Ectodermal cell (in vitro differentiated cells): ENCODE measurements around the gene ARMH1. TPM values are rescaled to one million over a fixed set of nuclear protein-coding genes. Genes with fewer than 3 reads are reported as not detected.

Source experiments
- H3K27ac ChIP-seq: 2 replicates; pipeline ENCODE4 v1.7.0; 2013; ENCODE audit warnings: mild to moderate bottlenecking, low read depth, low read length; ENCODE audit not compliant: insufficient read depth, poor library complexity, severe bottlenecking
- H3K27me3 ChIP-seq: 2 replicates; pipeline ENCODE4 v1.7.0; 2013; ENCODE audit warnings: mild to moderate bottlenecking, low read length; ENCODE audit not compliant: insufficient read depth, control insufficient read depth, poor library complexity, severe bottlenecking
- H3K36me3 ChIP-seq: one replicate; pipeline ENCODE4 v1.7.0; 2013; ENCODE audit warnings: low read length; ENCODE audit not compliant: control insufficient read depth, insufficient read depth
- H3K4me1 ChIP-seq: one replicate; pipeline ENCODE4 v1.7.0; 2013; ENCODE audit warnings: low read length; ENCODE audit not compliant: control insufficient read depth, insufficient read depth
- H3K4me3 ChIP-seq: 2 replicates; pipeline ENCODE4 v1.7.0; 2013; ENCODE audit warnings: low read depth, low read length, control low read depth; ENCODE audit not compliant: insufficient read depth
- H3K9me3 ChIP-seq: 2 replicates; pipeline ENCODE4 v1.7.0; 2013; ENCODE audit warnings: mild to moderate bottlenecking, low read length, moderate library complexity; ENCODE audit not compliant: control insufficient read depth
- WGBS, 2 experiments: methylation state at CpG; one replicate each; pipeline ENCODE4 v1.1.7; 2013; ENCODE audit warnings: missing lambda C conversion rate in 2 of 2; 5-methylcytosine and 5-hydroxymethylcytosine counted together
- polyA plus RNA-seq, 4 experiments: library from polyadenylated mRNA; stranded (reverse); fragments of 50-300 nt; gene quantifications; one replicate each; pipeline ENCODE4 v1.2.3, GENCODE V29; 2013

The ARMH1 gene
- 5.4 TPM for polyA plus RNA-seq (2013, experiment 1 of 4)
- polyA plus RNA-seq (2013, experiment 2 of 4) = 7.9 TPM
- polyA plus RNA-seq (2013, experiment 3 of 4) = 6.8 TPM
- polyA plus RNA-seq (2013, experiment 4 of 4) = 6.6 TPM

DNA sequence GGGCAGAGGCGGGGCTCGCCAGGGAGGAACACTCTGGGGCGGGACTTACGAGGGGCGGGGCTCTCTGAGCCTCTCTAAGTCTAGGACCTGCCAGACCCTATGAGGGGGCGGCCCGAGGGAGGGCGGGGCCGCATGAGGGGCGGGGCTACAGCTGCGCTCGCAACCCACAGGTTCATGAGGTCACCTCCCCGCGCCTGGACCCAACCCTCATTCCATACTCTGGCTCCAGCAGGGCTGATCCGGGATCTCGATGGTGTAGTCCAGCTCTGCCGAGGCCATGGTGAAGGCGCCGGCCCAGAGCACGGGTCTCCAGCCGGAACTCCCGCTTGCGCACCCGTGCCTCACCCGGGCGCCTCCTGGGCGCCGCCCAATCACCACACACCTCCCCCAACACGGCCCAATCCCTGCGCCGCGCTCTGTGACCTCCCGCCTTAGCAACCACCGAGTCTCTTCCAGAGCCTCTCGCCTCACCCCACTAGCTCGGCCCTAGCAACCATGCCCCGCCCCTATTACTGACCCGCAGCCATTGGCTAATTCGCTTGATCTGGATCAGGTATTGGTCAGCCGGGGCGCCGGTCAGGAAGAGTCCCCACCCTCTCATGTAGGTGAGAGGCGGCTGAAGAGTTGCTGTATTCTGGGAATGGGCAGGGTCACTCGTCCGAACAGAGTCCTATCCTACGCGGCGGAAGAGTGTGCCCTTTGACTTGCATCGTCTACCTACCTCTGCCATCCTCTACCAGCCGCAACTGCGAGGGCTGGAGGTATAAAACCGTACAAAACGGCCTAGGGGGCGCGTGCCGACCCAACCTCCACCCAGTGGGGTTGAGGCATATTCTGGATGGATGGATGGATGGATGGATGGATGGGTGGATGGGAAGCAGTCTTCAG is at the start of gene ARMH1, which contains the start of gene TMEM53:
Gene ARMH1 (plus strand): TSS at position 602 of the 888 bp plus-strand sequence. CDS start 14,984 bp downstream, outside the sequence.
Gene TMEM53 (minus strand): TSS at position 369 of the 888 bp plus-strand sequence. CDS start 90 bp downstream, at position 279.
- Histone ChIP-seq H3K27me3 (no peaks in the 10 kb centered on the region), H3K36me3 (no peaks in the 10 kb centered on the region), H3K4me1 (peaks cover 13% of the 10 kb centered on the region), H3K4me3 (peak within 1 kb of the TSS; percentile 66), H3K9me3 (no peaks in the 10 kb centered on the region), H3K27ac (peak within 1 kb of the TSS; percentile 88)
- 1% methylated on average over 56 of the region's 56 CpGs for WGBS, 2 experiments

- Histone ChIP-seq H3K27ac (no peak overlapping the region), H3K4me1 (no peaks in the 10 kb centered on the region), H3K4me3 (no peak overlapping the region), H3K36me3 (no peaks in the 10 kb centered on the region), H3K9me3 (no peaks in the 10 kb centered on the region), H3K27me3 (no peaks in the 10 kb centered on the region)
- 90 to 97% methylated on average over 7 of the region's 7 CpGs for WGBS, 2 experiments
These were observed 49.2 kb upstream of the ARMH1 start for GRCh38 chr1:44625348-44625747.

DNA sequence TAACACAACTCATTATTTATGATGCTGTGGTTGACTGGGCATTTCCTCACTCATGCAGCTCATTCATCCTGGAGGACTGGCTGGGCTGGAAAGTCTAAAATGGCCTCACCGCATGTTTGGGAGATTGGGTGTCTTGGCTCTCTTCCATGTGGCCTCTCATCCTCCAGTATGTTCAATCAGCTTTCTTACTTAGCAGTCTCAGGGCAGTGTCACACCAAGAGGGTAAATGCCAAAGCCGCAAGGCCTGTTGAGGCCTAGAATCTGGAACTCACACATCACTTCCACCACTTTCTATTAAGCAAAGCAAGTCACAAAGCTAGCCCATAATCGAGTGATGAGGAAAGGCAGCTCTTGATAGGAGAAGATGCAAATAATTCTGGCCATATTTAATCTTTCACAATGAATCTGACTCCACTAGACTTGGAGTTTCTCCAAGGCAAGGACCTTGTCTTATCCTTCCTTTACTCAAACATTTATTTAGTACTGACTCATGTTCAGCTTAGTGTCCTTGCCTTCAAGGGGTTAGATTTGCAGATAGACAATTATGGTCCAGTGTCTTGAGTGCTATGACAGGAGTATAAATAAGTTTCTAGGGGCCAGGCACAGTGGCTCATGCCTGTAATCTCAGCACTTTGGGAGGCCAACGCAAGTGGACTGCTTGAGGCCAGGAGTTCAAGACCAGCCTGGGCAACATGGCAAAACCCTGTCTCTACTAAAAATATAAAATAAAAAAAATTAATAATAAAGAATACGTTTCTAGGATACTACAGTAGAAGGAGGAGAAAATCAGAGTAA is 45.4 kb upstream of the ARMH1 start:
- peaks cover 8% of the 10 kb centered on the region for H3K4me1 ChIP-seq
- WGBS, 2 experiments = 93 to 96% methylated on average over 4 to 5 of the region's 5 CpGs
- no peaks in the 10 kb centered on the region for H3K36me3 ChIP-seq
- no peak overlapping the region for H3K27ac ChIP-seq
- no peaks in the 10 kb centered on the region for H3K9me3 ChIP-seq
- no peaks in the 10 kb centered on the region for H3K27me3 ChIP-seq
- H3K4me3 ChIP-seq = no peak overlapping the region

DNA sequence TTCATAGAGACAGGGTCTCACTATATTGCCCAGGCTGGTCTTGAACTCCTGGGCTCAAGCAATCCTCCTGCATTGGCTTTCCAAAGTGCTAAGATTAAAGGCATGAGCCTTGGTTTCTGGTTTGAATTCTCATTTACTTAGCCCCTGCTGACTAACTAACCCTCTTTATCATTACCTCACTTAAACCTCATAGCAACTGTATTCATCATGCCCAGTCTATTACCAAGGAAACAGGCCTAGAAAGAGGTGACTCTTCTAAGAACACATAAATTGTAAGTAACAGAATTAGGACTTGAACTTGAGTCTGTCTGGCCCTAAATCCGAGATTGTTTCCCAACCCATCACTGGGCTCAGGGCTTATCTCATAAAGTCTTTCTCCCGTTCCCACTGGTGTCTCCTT is 44.4 kb upstream of the ARMH1 start:
- H3K4me3 ChIP-seq = no peak overlapping the region
- H3K27ac ChIP-seq = no peak overlapping the region
- 88 to 93% methylated on average over 2 of the region's 2 CpGs for WGBS, 2 experiments
- H3K27me3 ChIP-seq = no peaks in the 10 kb centered on the region
- no peaks in the 10 kb centered on the region for H3K36me3 ChIP-seq
- H3K4me1 ChIP-seq = peaks cover 8% of the 10 kb centered on the region
- no peaks in the 10 kb centered on the region for H3K9me3 ChIP-seq

GRCh38 chr1:44631333-44631646 is 43.2 kb upstream of the ARMH1 start:
- peak overlapping the region; percentile 61 for H3K4me3 ChIP-seq
- H3K27ac ChIP-seq = peak overlapping the region; percentile 100
- 32% methylated on average over 8 of the region's 8 CpGs for WGBS, 2 experiments
- peaks cover 10% of the 10 kb centered on the region for H3K36me3 ChIP-seq
- H3K4me1 ChIP-seq = peaks cover 8% of the 10 kb centered on the region
- H3K9me3 ChIP-seq = no peaks in the 10 kb centered on the region
- no peaks in the 10 kb centered on the region for H3K27me3 ChIP-seq

DNA sequence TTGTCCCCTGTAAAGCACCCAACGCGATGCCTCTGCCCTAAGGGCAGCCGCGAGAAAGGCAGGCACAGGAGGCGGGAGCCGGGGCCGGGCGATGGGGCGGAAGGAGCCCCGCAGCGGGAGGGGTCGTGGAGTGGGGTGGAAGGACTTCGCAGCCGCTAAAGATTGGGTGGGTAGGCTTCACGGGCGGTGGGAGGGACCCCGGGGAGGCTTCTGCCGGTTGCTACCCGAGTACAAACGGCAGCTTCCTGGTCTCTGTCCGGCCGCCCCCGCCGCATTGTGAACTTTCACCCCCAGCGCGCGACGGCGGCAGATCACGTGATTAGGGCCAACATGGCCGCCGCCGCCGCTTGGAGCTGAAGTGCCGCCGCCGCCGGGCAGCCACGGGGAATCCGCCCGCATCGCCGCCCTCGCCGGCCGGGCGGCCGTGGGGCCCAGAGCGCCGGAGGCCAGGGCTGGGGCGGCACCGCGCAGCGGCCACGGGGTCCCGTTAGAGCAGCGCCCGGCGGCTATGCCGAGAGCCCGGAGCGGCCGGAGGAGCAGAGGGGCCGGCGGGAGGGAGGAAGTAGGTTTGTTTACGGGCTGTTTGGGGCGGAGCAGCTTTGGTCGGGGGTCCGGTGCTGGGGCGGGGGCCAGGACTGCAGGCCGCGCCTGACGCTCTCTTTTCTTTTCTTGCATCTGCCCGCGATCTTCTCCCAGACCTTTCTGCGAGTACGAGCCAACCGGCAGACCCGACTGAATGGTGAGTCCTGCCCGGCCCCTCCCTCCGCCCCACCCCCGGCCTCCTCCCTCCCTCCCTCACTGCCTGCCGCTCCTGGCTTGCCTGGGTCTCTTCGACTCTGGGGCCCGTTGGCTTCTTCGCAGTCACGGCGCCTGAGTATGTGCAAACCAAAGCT is 42.6 kb upstream of the ARMH1 start:
- 1% methylated on average over 86 to 88 of the region's 88 CpGs for WGBS, 2 experiments
- Histone ChIP-seq H3K4me3 (peak overlapping the region; percentile 61), H3K4me1 (peaks cover 13% of the 10 kb centered on the region), H3K27ac (peak overlapping the region; percentile 100), H3K27me3 (no peaks in the 10 kb centered on the region), H3K36me3 (peaks cover 11% of the 10 kb centered on the region), H3K9me3 (no peaks in the 10 kb centered on the region)

DNA sequence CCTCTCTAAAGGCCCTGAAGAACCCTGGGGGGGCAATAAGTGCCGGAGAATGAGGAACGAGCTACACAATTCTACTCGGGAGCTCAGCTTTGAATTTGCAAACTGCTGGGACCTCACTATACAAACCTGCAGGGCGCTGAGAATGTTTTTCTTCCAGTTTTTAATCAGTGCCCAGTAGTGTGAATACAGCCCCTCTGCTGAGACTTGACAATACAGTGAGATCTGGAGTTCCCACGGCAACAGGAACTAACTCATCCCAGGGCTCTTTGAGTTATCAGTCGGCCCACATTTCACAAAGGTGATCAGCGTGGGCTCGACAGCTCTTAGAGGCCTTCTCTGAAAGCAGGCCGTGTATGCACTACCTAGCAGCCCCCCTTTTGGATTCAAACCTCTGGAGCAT is 41.9 kb upstream of the ARMH1 start:
- H3K4me3 ChIP-seq = peak overlapping the region; percentile 61
- WGBS, 2 experiments = 10 to 13% methylated on average over 9 of the region's 9 CpGs
- H3K9me3 ChIP-seq = no peaks in the 10 kb centered on the region
- H3K36me3 ChIP-seq = peaks cover 13% of the 10 kb centered on the region
- no peaks in the 10 kb centered on the region for H3K27me3 ChIP-seq
- peak overlapping the region; percentile 100 for H3K27ac ChIP-seq
- H3K4me1 ChIP-seq = peaks cover 19% of the 10 kb centered on the region

DNA sequence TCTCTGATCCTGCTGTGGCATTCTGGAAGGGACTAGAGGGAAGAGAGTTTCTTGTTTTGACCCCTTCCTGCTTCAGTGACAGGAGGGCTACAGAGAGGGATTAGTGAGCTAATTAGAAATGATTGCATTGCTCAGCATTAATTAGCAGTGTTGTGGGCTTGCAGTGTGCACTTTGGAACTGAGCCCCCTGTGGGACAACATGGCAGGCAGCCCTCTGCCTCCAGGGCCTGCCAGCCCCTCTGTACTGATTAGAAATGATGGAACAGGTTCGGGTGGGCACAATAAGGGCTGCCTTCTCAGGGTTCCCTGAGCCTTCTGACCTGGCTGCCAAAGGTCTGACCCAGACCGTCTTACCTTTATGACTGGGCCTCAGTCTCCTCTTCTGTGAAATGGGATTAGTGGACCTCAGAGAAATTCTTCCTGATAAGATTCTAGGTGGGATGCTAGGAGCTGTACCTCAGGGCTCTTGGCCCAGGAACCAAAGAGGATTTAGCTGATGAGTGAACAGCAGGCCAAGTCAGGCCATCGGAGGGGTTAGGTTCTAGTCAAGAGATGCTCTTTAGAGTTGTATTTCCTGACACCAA is 39.8 kb upstream of the ARMH1 start:
- no peak overlapping the region for H3K27ac ChIP-seq
- H3K36me3 ChIP-seq = peaks cover 13% of the 10 kb centered on the region
- H3K9me3 ChIP-seq = no peaks in the 10 kb centered on the region
- no peak overlapping the region for H3K4me3 ChIP-seq
- WGBS, 2 experiments = 94 to 96% methylated on average over 3 of the region's 3 CpGs
- no peaks in the 10 kb centered on the region for H3K27me3 ChIP-seq
- peaks cover 27% of the 10 kb centered on the region for H3K4me1 ChIP-seq

DNA sequence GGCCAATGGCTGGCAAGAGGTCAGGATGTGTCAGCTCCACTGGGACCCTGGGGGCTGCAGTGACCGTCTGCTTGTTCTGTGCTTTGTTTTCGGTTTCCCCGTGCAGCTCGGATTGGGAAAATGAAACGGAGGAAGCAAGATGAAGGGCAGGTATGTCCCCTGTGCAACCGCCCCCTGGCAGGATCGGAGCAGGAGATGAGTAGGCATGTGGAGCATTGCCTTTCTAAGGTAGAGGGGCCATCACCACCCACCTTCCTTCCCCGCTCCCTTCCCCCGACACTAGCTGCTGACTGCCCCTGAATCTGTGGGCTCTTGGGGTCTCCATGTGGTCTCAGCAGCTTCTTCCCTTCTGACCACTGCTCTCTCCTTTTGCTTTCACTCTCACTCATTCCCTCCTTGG is 39.1 kb upstream of the ARMH1 start:
- H3K9me3 ChIP-seq = no peaks in the 10 kb centered on the region
- 96 to 97% methylated on average over 9 of the region's 9 CpGs for WGBS, 2 experiments
- H3K4me1 ChIP-seq = peaks cover 27% of the 10 kb centered on the region
- H3K27me3 ChIP-seq = no peaks in the 10 kb centered on the region
- H3K27ac ChIP-seq = no peak overlapping the region
- H3K36me3 ChIP-seq = peaks cover 13% of the 10 kb centered on the region
- no peak overlapping the region for H3K4me3 ChIP-seq
